Tibial nerve (tissue), 4 donors: ENCODE measurements around the gene PLB1. TPM values are rescaled to one million over a fixed set of nuclear protein-coding genes. Genes with fewer than 3 reads are reported as not detected.
A peak's percentile ranks its signal among the peaks of the same experiment; 100 is the strongest.

Experiments
- DNase-seq, 2 donors: peaks; one replicate each; pipeline ENCODE4 v3.0.0-alpha.2; 2019; ENCODE audit warnings: low spot score in 2 of 2
- H3K27ac ChIP-seq, 4 donors: fragments of 200-600 bp; sonication (generic) in 3 of 4; one replicate each; pipeline ENCODE4 v1.5.1; 2017 to 2019; ENCODE audit warnings: mild to moderate bottlenecking in 1 of 4
- H3K27me3 ChIP-seq, 2 donors: fragments of 200-600 bp; sonication (generic) in 1 of 2; one replicate each; pipeline versions ENCODE4 v1.5.1 to v1.6.0; 2017 to 2019
- H3K36me3 ChIP-seq, 3 donors: fragments of 200-600 bp; sonication (generic); one replicate each; pipeline ENCODE4 v1.5.1; 2018 to 2019
- H3K4me1 ChIP-seq, 4 donors: fragments of 200-600 bp; sonication (generic) in 3 of 4; one replicate each; pipeline ENCODE4 v1.5.1; 2017 to 2019
- H3K4me3 ChIP-seq, 4 donors: fragments of 200-600 bp; sonication (generic) in 3 of 4; one replicate each; pipeline ENCODE4 v1.5.1; 2017 to 2019; ENCODE audit warnings: mild to moderate bottlenecking in 1 of 4, moderate library complexity in 1 of 4
- H3K9me3 ChIP-seq, 4 donors: fragments of 200-600 bp; sonication (generic) in 3 of 4; one replicate each; pipeline ENCODE4 v1.5.1; 2017 to 2019
- CTCF ChIP-seq, 5 experiments: fragments of 200-600 bp in 3 of 5; fragments of 450-650 bp in 2 of 5; sonication (generic) in 3 of 5; IDR thresholded peaks; one replicate each; pipeline ENCODE4 v1.5.1; 2016 to 2019; ENCODE audit warnings: antibody characterized with exemption in 5 of 5, mild to moderate bottlenecking in 3 of 5, moderate library complexity in 2 of 5
- EP300 ChIP-seq, 2 donors: sonication (generic); formaldehyde crosslinking; IDR thresholded peaks; one replicate each; pipeline ENCODE4 v1.6.1; 2017; ENCODE audit warnings: antibody characterized with exemption in 2 of 2, mild to moderate bottlenecking in 1 of 2
- POLR2A ChIP-seq, 2 donors: fragments of 450-650 bp; IDR thresholded peaks; one replicate each; pipeline ENCODE4 v1.6.1; 2017; ENCODE audit warnings: antibody characterized with exemption in 2 of 2, mild to moderate bottlenecking in 2 of 2, moderate library complexity in 2 of 2
- WGBS, 2 donors: methylation state at CpG; one replicate each; pipeline ENCODE4 v1.1.5; 2018; 5-methylcytosine and 5-hydroxymethylcytosine counted together
- total RNA-seq, 4 donors: library from RNA; depleted of rRNA; stranded (reverse); fragments of >200 nt; gene quantifications; one replicate each; pipeline ENCODE4 v1.1.0, GENCODE V29; 2016

Gene PLB1
- total RNA-seq, 4 donors from 2014 or later = 1.7 to 8.4 (median 4.7) TPM

DNA sequence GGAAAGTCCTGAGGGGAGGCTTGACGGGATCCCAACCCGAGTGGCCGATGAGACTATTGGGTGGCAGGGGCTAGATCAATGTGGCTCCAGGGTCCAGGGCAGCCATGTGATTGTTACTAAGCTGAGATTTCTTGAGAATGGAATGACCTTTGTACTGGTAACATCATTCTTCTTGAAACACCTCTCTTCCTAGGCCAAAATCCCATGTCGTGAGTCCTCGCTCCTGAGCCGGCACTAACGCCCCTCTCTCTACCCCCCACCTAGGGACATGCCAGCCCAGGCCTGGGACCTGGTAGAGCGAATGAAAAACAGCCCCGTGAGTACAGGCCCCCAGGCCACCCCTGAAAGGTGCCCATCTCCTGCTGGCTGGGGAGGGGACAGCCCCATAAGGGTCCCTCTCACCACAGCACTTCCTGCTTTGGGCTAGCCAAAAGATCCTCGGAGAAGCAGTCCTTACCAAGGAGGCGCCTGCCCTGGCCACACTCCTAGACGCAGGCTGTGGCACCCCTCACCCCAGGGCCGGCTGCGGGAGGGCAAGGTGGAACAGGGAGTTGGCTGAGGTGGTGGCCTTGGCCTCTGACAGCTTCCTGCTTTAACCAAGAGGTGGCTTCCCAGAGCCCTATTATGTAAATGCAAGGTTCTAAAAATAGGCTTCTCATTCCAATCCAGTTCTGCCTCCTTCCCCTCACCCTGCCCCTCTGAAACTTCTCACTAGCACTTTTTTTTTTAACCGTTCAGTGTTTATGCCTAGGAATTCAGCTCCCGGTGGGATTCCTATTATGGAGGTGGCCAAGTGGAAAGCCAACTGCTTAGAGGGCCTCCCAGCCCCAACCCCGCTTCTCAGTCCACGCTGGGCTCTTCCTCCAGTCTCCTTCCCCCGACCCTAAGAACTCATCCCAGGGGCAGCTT, 129.2 kb downstream of the PLB1 start:
- no peak overlapping the region for H3K4me3 ChIP-seq

GRCh38 chr2:28626376-28626775, 130.5 kb downstream of the PLB1 start:
- Histone ChIP-seq H3K27me3 (no peaks in the 10 kb centered on the region), H3K9me3 (no peaks in the 10 kb centered on the region), H3K4me1 (peaks cover 0 to 49% (median 29%) of the 10 kb centered on the region in 4 donors), H3K36me3 (no peaks in the 10 kb centered on the region), H3K4me3 (no peak overlapping the region), H3K27ac (peak overlapping the region; percentile 22 to 92 (median 84))
- DNase-seq = no peak
- 86 to 92% methylated on average over 4 to 5 of the region's 5 CpGs for WGBS, 2 donors
- no peak for TF ChIP-seq CTCF (IDR thresholded peaks at IDR 0.05)
- TF ChIP-seq EP300 (IDR thresholded peaks at IDR 0.05) = no peak
- no peak for TF ChIP-seq POLR2A (IDR thresholded peaks at IDR 0.05)

More for the DNA sequence above, 129.2 kb downstream of the PLB1 start:
- no peaks in the 10 kb centered on the region for H3K27me3 ChIP-seq
- peak; percentile 57 to 59 for DNase-seq
- WGBS, 2 donors = 39 to 52% methylated on average over 18 to 19 of the region's 19 CpGs
- H3K36me3 ChIP-seq = no peaks in the 10 kb centered on the region
- H3K9me3 ChIP-seq = no peaks in the 10 kb centered on the region
- peaks cover 3 to 62% (median 43%) of the 10 kb centered on the region in 4 donors for H3K4me1 ChIP-seq
- peak overlapping the region; percentile 74 to 92 (median 84) for H3K27ac ChIP-seq
- TF ChIP-seq EP300 (IDR thresholded peaks at IDR 0.05) = peak; percentile 77 to 79
- TF ChIP-seq POLR2A (IDR thresholded peaks at IDR 0.05) = no peak

DNA sequence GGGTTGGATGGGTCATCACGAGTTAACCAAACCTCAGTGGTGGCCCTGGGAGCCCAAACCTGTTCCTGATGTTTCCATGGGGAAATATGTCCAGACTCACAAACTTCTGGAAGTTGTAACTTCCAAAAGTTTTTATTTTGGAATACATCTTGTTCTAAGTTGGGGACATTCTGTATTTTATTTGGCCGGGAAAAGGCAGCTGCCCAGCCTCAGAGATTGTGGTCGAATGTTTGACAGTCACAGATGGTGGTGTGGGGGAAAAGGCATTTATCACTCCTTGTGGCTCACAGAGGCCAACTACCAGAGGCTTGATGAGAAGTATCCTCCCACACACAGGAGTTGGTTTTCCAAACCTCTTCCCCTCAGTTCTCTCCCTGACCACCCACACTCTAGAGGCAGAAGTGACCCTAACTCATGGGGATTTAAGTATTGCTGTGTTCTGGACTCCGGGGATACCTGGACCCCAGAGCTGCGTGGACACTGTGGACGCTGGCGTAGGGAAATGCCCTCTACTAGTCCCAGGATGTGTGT, 131.1 kb downstream of the PLB1 start:
- WGBS, 2 donors = 79 to 88% methylated on average over 7 of the region's 7 CpGs
- peaks cover 0 to 43% (median 24%) of the 10 kb centered on the region in 4 donors for H3K4me1 ChIP-seq
- DNase-seq = peak in 1 of 2 donors; percentile 67
- no peaks in the 10 kb centered on the region for H3K27me3 ChIP-seq
- peak overlapping the region; percentile 30 to 92 (median 84) for H3K27ac ChIP-seq
- no peaks in the 10 kb centered on the region for H3K36me3 ChIP-seq
- no peak overlapping the region for H3K4me3 ChIP-seq
- no peak for TF ChIP-seq POLR2A (IDR thresholded peaks at IDR 0.05)
- no peak for TF ChIP-seq CTCF (IDR thresholded peaks at IDR 0.05)
- peak; percentile 57 to 81 for TF ChIP-seq EP300 (IDR thresholded peaks at IDR 0.05)
- H3K9me3 ChIP-seq = no peaks in the 10 kb centered on the region

GRCh38 chr2:28627722-28628480, 132.0 kb downstream of the PLB1 start:
- Histone ChIP-seq H3K9me3 (no peaks in the 10 kb centered on the region), H3K27ac (peak overlapping the region; percentile 30 to 92 (median 80)), H3K27me3 (no peaks in the 10 kb centered on the region), H3K4me1 (peaks cover 0 to 37% (median 20%) of the 10 kb centered on the region in 4 donors), H3K4me3 (no peak overlapping the region), H3K36me3 (no peaks in the 10 kb centered on the region)
- WGBS, 2 donors = 78 to 97% methylated on average over 5 of the region's 5 CpGs
- no peak for TF ChIP-seq POLR2A (IDR thresholded peaks at IDR 0.05)
- no peak for TF ChIP-seq CTCF (IDR thresholded peaks at IDR 0.05)
- no peak for TF ChIP-seq EP300 (IDR thresholded peaks at IDR 0.05)
- no peak for DNase-seq

GRCh38 chr2:28628506-28628905, 132.6 kb downstream of the PLB1 start:
- no peaks in the 10 kb centered on the region for H3K36me3 ChIP-seq
- H3K27ac ChIP-seq = peak overlapping the region in 2 of 4 donors; percentile 79 to 92
- peaks cover 0 to 37% (median 20%) of the 10 kb centered on the region in 4 donors for H3K4me1 ChIP-seq

More at GRCh38 chr2:28628506-28628905, 132.6 kb downstream of the PLB1 start:
- WGBS, 2 donors = 91 to 97% methylated on average over 8 of the region's 8 CpGs
- DNase-seq = peak in 1 of 2 donors; percentile 8
- no peak overlapping the region for H3K4me3 ChIP-seq
- TF ChIP-seq POLR2A (IDR thresholded peaks at IDR 0.05) (no peak), EP300 (IDR thresholded peaks at IDR 0.05) (no peak), CTCF (IDR thresholded peaks at IDR 0.05) (no peak)
- H3K27me3 ChIP-seq = no peaks in the 10 kb centered on the region
- H3K9me3 ChIP-seq = no peaks in the 10 kb centered on the region
